ENCODE measurements around the gene AGBL5. TPM values are rescaled to one million over a fixed set of nuclear protein-coding genes. Genes with fewer than 3 reads are reported as not detected.

The AGBL5 gene
- total and polyA plus RNA-seq, 12 donors: 4.2 to 16.8 (median 10.4) TPM

- no peaks in the 10 kb centered on the region for H3K9me3 ChIP-seq
- peak overlapping the region in 6 of 10 donors; percentile 37 to 68 (median 57) for H3K27ac ChIP-seq
- ATAC-seq: peak; percentile 76 to 87 (median 84)
- TF ChIP-seq CTCF (IDR thresholded peaks at IDR 0.05): no peak
- no peaks in the 10 kb centered on the region for H3K27me3 ChIP-seq
- peaks cover 0 to 5% (median 0%) of the 10 kb centered on the region in 9 donors for H3K36me3 ChIP-seq
- intact Hi-C loops (cut with DNase I): loop anchor here in 8 of 10 donors (5.0 to 10.0 kb wide), 7 partner anchors 36 to 209 kb away; partner anchors contain the start of genes TRIM54 (in 3 of the 8), UCN (in 2 of the 8) and PREB (in 1 of the 8)
- DNase-seq: peak; percentile 52 to 64
- 25 to 29% methylated on average over 18 of the region's 18 CpGs for WGBS, 2 donors
- H3K4me3 ChIP-seq: peak overlapping the region in 9 of 10 donors; percentile 12 to 48 (median 42)
- peaks cover 0 to 14% (median 12%) of the 10 kb centered on the region in 9 donors for H3K4me1 ChIP-seq
Measured at GRCh38 chr2:27095745-27096651, 44.5 kb downstream of the AGBL5 start.

- 74 to 79% methylated on average over 3 of the region's 3 CpGs for WGBS, 2 donors
- intact Hi-C loops (cut with DNase I): loop anchor here in 8 of 10 donors (5.0 to 10.0 kb wide), 7 partner anchors 35 to 208 kb away; partner anchors contain the start of genes TRIM54 (in 3 of the 8), UCN (in 2 of the 8) and PREB (in 1 of the 8)
- no peak for ATAC-seq
- H3K27ac ChIP-seq: peak overlapping the region in 6 of 10 donors; percentile 15 to 68 (median 57)
- no peak overlapping the region for H3K4me3 ChIP-seq
- H3K36me3 ChIP-seq: peaks cover 0 to 5% (median 0%) of the 10 kb centered on the region in 9 donors
- peaks cover 0 to 14% (median 12%) of the 10 kb centered on the region in 9 donors for H3K4me1 ChIP-seq
- no peak for TF ChIP-seq CTCF (IDR thresholded peaks at IDR 0.05)
- H3K27me3 ChIP-seq: no peaks in the 10 kb centered on the region
- no peak for DNase-seq
- no peaks in the 10 kb centered on the region for H3K9me3 ChIP-seq
Measured at GRCh38 chr2:27096748-27097297, 45.4 kb downstream of the AGBL5 start.

GRCh38 chr2:27097341-27097740 lies 45.9 kb downstream of the AGBL5 start:
- no peaks in the 10 kb centered on the region for H3K9me3 ChIP-seq
- H3K27me3 ChIP-seq: no peaks in the 10 kb centered on the region
- DNase-seq (no peak), ATAC-seq (no peak)
- WGBS, 2 donors: 91% methylated on average over 14 of the region's 14 CpGs
- intact Hi-C loops (cut with DNase I): loop anchor here in 8 of 10 donors (5.0 to 10.0 kb wide), 7 partner anchors 35 to 207 kb away; partner anchors contain the start of genes TRIM54 (in 3 of the 8), UCN (in 2 of the 8) and PREB (in 1 of the 8)
- H3K4me3 ChIP-seq: no peak overlapping the region
- peaks cover 0 to 14% (median 12%) of the 10 kb centered on the region in 9 donors for H3K4me1 ChIP-seq
- no peak overlapping the region for H3K27ac ChIP-seq
- no peak for TF ChIP-seq CTCF (IDR thresholded peaks at IDR 0.05)
- peaks cover 0 to 5% (median 0%) of the 10 kb centered on the region in 9 donors for H3K36me3 ChIP-seq

Measured in heart right ventricle (tissue), 16 donors.